HG03039 (cell line): ENCODE measurements around the gene DPH7.
A peak's percentile ranks its signal among the peaks of the same experiment; 100 is the strongest.
"Not testable (repeated sequence)": the region's sequence is repeated elsewhere in the genome, so short reads cannot be mapped to it uniquely, and the experiment has no call there.

Source experiments
- ATAC-seq: cut with Tn5 transposase; IDR thresholded peaks from one replicate; pipeline ENCODE4 v1.9.1; 2021; ENCODE audit warnings: mild to moderate bottlenecking, moderate library complexity; ENCODE audit not compliant: unreplicated experiment

Gene DPH7

GRCh38 chr9:137606734-137607138 lies 28.0 kb upstream of the DPH7 start:
- ATAC-seq = no peak

- peak; percentile 9 for ATAC-seq
Measured at GRCh38 chr9:137606005-137606621, 27.4 kb upstream of the DPH7 start.

GRCh38 chr9:137605121-137606004 lies 26.6 kb upstream of the DPH7 start, which contains the start of gene ARRDC1:
Gene ARRDC1 (plus strand): TSS chr9:137605686. CDS start chr9:137605718, 32 bp downstream.
- peak; percentile 66 for ATAC-seq

- ATAC-seq = no peak
Measured at GRCh38 chr9:137604345-137605086, 25.8 kb upstream of the DPH7 start.

DNA sequence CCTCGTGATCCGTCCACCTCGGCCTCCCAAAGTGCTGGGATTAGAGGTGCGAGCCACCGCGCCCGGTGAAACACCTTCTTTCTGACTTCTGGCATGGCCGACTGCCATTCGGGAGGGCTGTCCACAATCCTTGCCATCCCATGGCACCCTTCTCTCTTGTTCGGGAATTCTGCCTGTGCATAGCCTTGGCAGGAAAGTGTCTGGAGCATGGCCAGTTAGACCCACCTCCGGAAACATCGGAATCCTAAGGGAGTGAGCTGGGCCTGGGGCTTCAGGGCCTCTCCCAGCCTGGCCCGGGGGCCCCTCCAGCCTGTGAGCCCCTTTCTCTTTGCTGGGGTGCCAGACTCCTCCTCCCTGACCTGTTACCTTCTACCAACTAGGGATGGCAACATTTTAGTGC lies 25.2 kb upstream of the DPH7 start:
- ATAC-seq = no peak

DNA sequence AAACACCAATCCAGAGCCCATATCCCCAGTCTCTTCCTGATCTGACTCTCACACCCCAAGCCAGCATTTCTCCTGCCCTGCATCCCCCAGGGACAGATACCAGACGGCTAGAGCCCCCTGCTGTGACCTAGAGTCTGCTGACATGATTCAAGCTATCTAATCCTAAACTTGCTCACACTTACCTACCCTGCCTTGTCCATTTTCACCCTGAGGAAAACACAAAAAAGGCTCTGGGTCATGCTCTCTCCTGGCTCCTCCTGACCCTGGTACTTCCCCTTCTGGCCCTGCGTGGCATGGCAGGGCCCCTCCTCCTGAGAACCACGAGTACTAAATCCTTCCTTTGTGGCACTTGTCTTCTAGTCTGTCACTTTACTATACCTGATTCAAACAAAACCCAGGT lies 23.9 kb upstream of the DPH7 start:
- no peak for ATAC-seq

- no peak for ATAC-seq
Measured at GRCh38 chr9:137598943-137599342, 20.2 kb upstream of the DPH7 start.

GRCh38 chr9:137596577-137596976 lies 17.9 kb upstream of the DPH7 start:
- ATAC-seq = not testable (repeated sequence)

- ATAC-seq = no peak
Measured at GRCh38 chr9:137593176-137593575, 14.5 kb upstream of the DPH7 start.

GRCh38 chr9:137592767-137593166 lies 14.0 kb upstream of the DPH7 start:
- ATAC-seq = no peak

- peak; percentile 81 for ATAC-seq
Measured at GRCh38 chr9:137590469-137591383, 12.0 kb upstream of the DPH7 start, which contains the start of gene ZMYND19. Gene ZMYND19 (minus strand): TSS chr9:137590512. CDS start chr9:137590263, 249 bp downstream.

GRCh38 chr9:137590123-137590468 lies 11.4 kb upstream of the DPH7 start:
- peak; percentile 7 for ATAC-seq

DNA sequence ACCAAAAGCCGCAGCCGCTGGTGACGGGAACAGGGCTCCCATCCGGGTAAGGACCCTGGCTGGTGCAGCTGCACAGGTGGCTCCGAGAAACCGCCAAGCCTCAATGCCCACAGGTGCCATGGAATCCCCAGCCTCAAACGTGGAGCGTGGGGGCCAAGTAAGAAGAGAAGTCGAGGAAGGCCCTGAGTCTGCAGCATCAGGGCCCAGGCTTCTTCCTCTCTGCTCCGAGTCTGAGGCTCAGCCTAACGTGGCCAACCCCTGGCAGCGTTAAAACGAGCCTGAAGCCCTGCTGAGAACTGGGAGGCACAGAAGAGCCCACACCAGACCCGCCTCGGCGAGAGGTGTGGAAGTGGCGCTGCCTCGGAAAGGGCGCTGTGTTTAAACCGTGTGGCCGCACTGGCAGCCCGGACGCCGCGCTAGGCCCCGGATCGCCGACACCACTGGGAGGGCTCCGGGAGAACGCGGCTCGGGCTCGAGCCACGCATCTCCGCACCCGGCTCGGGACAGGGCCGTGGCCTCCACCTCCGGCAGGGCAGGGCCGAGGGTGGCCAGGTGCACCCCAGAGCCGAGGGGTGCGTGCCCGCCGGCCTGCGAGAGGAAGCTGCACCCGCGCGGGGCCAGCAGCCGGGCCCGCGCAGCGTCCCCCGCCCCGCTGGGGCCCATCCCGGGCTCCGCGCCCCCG lies 10.9 kb upstream of the DPH7 start:
- ATAC-seq = peak; percentile 3

- no peak for ATAC-seq
Measured at GRCh38 chr9:137588891-137589290, 10.2 kb upstream of the DPH7 start.

- no peak for ATAC-seq
Measured at GRCh38 chr9:137588311-137588710, 9.6 kb upstream of the DPH7 start.

GRCh38 chr9:137586854-137587253 lies 8.1 kb upstream of the DPH7 start:
- ATAC-seq = no peak

GRCh38 chr9:137583957-137584356 lies 5.2 kb upstream of the DPH7 start:
- no peak for ATAC-seq

DNA sequence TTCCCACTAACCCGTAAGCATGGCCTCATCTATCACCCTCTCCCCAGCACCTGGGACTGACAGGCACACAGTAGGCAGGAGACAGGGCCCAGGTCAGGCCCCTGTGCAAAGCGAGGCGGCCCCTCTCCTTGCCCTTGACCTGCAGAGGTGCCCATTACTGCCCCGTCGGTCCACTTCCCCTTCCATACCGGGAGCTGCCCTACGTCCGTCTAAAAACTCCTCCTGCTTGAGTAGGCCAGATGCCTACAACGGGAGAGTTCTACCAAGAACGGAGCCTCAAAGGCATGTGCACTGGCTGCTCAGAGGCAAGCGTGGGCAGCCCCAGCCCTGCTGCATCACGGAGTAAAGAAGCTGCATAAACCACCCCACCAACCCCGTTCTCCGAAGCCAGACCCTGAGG lies 4.6 kb upstream of the DPH7 start:
- no peak for ATAC-seq

GRCh38 chr9:137582286-137582860 lies 3.6 kb upstream of the DPH7 start:
- ATAC-seq = no peak
